Measurements from ENCODE around the gene GTF2E1. TPM values are rescaled to one million over a fixed set of nuclear protein-coding genes. Genes with fewer than 3 reads are reported as not detected.

The GTF2E1 gene
- polyA plus RNA-seq, 3 donors = 6.1 to 7.9 (median 6.9) TPM

DNA sequence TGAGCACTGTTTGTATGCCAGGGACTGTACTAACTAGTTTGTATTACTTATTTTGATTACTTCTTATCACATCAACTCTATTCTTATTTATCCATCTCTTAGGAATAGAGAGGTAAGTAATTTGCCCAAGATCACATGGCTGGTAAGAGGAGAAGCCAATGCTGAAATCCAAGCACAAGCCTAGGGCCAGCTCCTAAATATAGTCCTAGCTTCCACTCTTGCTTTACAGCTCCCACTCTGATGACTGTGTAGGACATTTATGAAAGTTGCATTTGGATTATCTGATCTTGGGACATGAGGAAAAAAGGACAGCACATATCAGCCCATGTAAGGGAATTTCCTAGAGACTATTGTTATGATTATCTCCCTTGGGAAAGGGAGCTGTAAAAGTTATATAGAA, 58.1 kb downstream of the GTF2E1 start:
- DNase-seq = no peak
- intact Hi-C loops (cut with micrococcal nuclease) = no loop called here
- Histone ChIP-seq H3K4me1 (ENCODE audit: control insufficient read depth in 1 of 2, insufficient read depth in 2 of 2, low read length in 2 of 2) (no peaks in the 10 kb centered on the region), H3K79me2 (ENCODE audit: insufficient read depth, low read length) (no peaks in the 10 kb centered on the region), H3K9ac (ENCODE audit: insufficient read depth, low read length, poor library complexity, severe bottlenecking) (no peak overlapping the region), H4K20me1 (ENCODE audit: insufficient read depth, low read length) (no peaks in the 10 kb centered on the region), H2AFZ (ENCODE audit: insufficient read depth, low read depth, low read length, poor library complexity, severe bottlenecking) (no peak overlapping the region), H3K27me3 (ENCODE audit: control insufficient read depth in 2 of 2, insufficient read depth in 2 of 2, low read length in 2 of 2) (peaks cover 0 to 5% of the 10 kb centered on the region in 2 donors), H3K4me3 (replicated peaks in 1 of 3; ENCODE audit: low read depth in 2 of 3, low read length in 3 of 3) (no peak overlapping the region), H3K9me3 (replicated peaks in 1 of 2; ENCODE audit: control insufficient read depth in 1 of 2, insufficient read depth in 1 of 2, low read length in 2 of 2) (no peaks in the 10 kb centered on the region), H3K36me3 (replicated peaks in 1 of 2; ENCODE audit: control insufficient read depth in 1 of 2, insufficient read depth in 2 of 2, low read length in 2 of 2) (no peaks in the 10 kb centered on the region), H3K4me2 (replicated peaks; ENCODE audit: extremely low read depth, low read length, poor library complexity, severe bottlenecking) (no peak overlapping the region), H3K27ac (ENCODE audit: low read depth in 1 of 2, low read length in 2 of 2) (no peak overlapping the region)
- Mint-ChIP-seq H3K4me3 (no peak overlapping the region), H3K27me3 (ENCODE audit: low read depth in 3 of 3) (peaks cover 0 to 10% (median 8%) of the 10 kb centered on the region in 3 donors), H3K36me3 (no peaks in the 10 kb centered on the region), H3K4me1 (no peaks in the 10 kb centered on the region), H3K9me3 (peaks cover 0 to 3% (median 0%) of the 10 kb centered on the region in 7 donors), H3K27ac (no peak overlapping the region)
- TF ChIP-seq, protein P1, sequence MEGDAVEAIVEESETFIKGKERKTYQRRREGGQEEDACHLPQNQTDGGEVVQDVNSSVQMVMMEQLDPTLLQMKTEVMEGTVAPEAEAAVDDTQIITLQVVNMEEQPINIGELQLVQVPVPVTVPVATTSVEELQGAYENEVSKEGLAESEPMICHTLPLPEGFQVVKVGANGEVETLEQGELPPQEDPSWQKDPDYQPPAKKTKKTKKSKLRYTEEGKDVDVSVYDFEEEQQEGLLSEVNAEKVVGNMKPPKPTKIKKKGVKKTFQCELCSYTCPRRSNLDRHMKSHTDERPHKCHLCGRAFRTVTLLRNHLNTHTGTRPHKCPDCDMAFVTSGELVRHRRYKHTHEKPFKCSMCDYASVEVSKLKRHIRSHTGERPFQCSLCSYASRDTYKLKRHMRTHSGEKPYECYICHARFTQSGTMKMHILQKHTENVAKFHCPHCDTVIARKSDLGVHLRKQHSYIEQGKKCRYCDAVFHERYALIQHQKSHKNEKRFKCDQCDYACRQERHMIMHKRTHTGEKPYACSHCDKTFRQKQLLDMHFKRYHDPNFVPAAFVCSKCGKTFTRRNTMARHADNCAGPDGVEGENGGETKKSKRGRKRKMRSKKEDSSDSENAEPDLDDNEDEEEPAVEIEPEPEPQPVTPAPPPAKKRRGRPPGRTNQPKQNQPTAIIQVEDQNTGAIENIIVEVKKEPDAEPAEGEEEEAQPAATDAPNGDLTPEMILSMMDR (IDR thresholded peaks at IDR 0.05) = no peak

DNA sequence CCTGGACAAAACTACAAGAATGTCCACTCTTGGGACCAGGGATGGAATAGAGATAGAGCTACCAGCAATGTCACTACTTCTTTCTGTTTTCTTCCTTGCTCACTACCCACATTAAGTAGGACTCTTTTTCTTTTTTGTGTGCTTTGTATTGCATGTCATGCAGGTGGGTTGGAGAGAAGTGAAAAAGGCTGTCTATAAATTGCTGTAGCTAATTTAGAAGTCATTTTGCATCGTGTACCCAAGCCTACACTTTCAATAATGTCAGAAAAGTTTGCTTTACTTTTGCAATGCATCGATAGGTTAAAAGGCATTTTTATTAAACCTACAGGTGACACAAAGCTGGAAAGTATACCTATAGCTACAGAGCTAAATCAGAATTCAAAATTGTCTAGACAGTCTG, 58.9 kb downstream of the GTF2E1 start:
- TF ChIP-seq, protein P1 (IDR thresholded peaks at IDR 0.05) = no peak
- Histone ChIP-seq H3K27me3 (ENCODE audit: control insufficient read depth in 2 of 2, insufficient read depth in 2 of 2, low read length in 2 of 2) (peaks cover 0 to 5% of the 10 kb centered on the region in 2 donors), H3K4me3 (replicated peaks in 1 of 3; ENCODE audit: low read depth in 2 of 3, low read length in 3 of 3) (no peak overlapping the region), H3K4me2 (replicated peaks; ENCODE audit: extremely low read depth, low read length, poor library complexity, severe bottlenecking) (no peak overlapping the region), H4K20me1 (ENCODE audit: insufficient read depth, low read length) (no peaks in the 10 kb centered on the region), H3K79me2 (ENCODE audit: insufficient read depth, low read length) (no peaks in the 10 kb centered on the region), H3K9me3 (replicated peaks in 1 of 2; ENCODE audit: control insufficient read depth in 1 of 2, insufficient read depth in 1 of 2, low read length in 2 of 2) (no peaks in the 10 kb centered on the region), H3K4me1 (ENCODE audit: control insufficient read depth in 1 of 2, insufficient read depth in 2 of 2, low read length in 2 of 2) (no peaks in the 10 kb centered on the region), H3K36me3 (replicated peaks in 1 of 2; ENCODE audit: control insufficient read depth in 1 of 2, insufficient read depth in 2 of 2, low read length in 2 of 2) (no peaks in the 10 kb centered on the region), H2AFZ (ENCODE audit: insufficient read depth, low read depth, low read length, poor library complexity, severe bottlenecking) (no peak overlapping the region), H3K9ac (ENCODE audit: insufficient read depth, low read length, poor library complexity, severe bottlenecking) (no peak overlapping the region), H3K27ac (ENCODE audit: low read depth in 1 of 2, low read length in 2 of 2) (no peak overlapping the region)
- H3K27ac Mint-ChIP-seq = no peak overlapping the region
- no CpG with 5 or more reads among the region's 2 CpGs for WGBS (ENCODE audit: insufficient coverage)
- H3K36me3 Mint-ChIP-seq = no peaks in the 10 kb centered on the region
- no peak overlapping the region for H3K4me3 Mint-ChIP-seq
- H3K9me3 Mint-ChIP-seq = peaks cover 0 to 3% (median 0%) of the 10 kb centered on the region in 7 donors
- no peaks in the 10 kb centered on the region for H3K4me1 Mint-ChIP-seq
- peaks cover 0 to 10% (median 8%) of the 10 kb centered on the region in 3 donors for H3K27me3 Mint-ChIP-seq (ENCODE audit: low read depth in 3 of 3)
- intact Hi-C loops (cut with micrococcal nuclease) = no loop called here
- no peak for DNase-seq

All from CD14-positive monocyte (primary cell).